Activated CD4-positive, alpha-beta memory T cell treated with anti-CD3 and anti-CD28 coated beads for 36 hours (primary cell): ENCODE data around the gene MERTK. TPM values are rescaled to one million over a fixed set of nuclear protein-coding genes. Genes with fewer than 3 reads are reported as not detected.
"Not testable (repeated sequence)": the region's sequence is repeated elsewhere in the genome, so short reads cannot be mapped to it uniquely, and the experiment has no call there.

Experiments used
- CTCF ChIA-PET: fragments of 350-600 bp; sonication (Branson Sonifier 250); formaldehyde crosslinking; loops from one replicate; lab custom pipeline; 2021; ENCODE audit warnings: antibody characterized with exemption, inconsistent platforms; lab: Charles Lee
- POLR2A ChIA-PET: fragments of 350-600 bp; sonication (Branson Sonifier 250); formaldehyde crosslinking; loops from one replicate; lab custom pipeline; 2021; ENCODE audit warnings: antibody characterized with exemption; lab: Charles Lee
- DNase-seq: peaks from one replicate; pipeline ENCODE4 v3.0.0-alpha.2; 2020
- H3K27ac Mint-ChIP-seq: one replicate; pipeline ENCODE4 v1.8.0; 2021; ENCODE audit warnings: mixed read lengths
- H3K27me3 Mint-ChIP-seq: one replicate; pipeline ENCODE4 v1.8.0; 2021; ENCODE audit warnings: mixed read lengths
- H3K36me3 Mint-ChIP-seq: one replicate; pipeline ENCODE4 v1.8.0; 2021; ENCODE audit warnings: mixed read lengths
- H3K4me1 Mint-ChIP-seq: one replicate; pipeline ENCODE4 v1.8.0; 2021; ENCODE audit warnings: low read depth, mixed read lengths
- H3K4me3 Mint-ChIP-seq: one replicate; pipeline ENCODE4 v1.8.0; 2021; ENCODE audit warnings: mild to moderate bottlenecking, mixed read lengths
- H3K9me3 Mint-ChIP-seq: one replicate; pipeline ENCODE4 v1.8.0; 2021; ENCODE audit warnings: mixed read lengths
- intact Hi-C: fragments of 100-400 bp; cut with micrococcal nuclease; formaldehyde crosslinking; loops from one replicate; pipeline ENCODE4 v1.15.1; 2023
- total RNA-seq, 2 experiments: library from RNA; stranded (reverse); gene quantifications; one replicate each; pipeline ENCODE4 v1.2.3, GENCODE V29; 2021

Gene MERTK
- total RNA-seq, 2 experiments from 2014 or later = 1.0 to 1.2 TPM

GRCh38 chr2:112026509-112026908 lies 128.1 kb downstream of the MERTK start:
- intact Hi-C loops = no loop called here
- ChIA-PET POLR2A (interaction anchor here (0.6 kb wide), 1 partner anchor 10 kb away, joined by 3 read pairs; no protein-coding TSS in a partner anchor), CTCF (no interaction called here)
- H3K27me3 Mint-ChIP-seq = peaks cover 2% of the 10 kb centered on the region
- no peak overlapping the region for H3K27ac Mint-ChIP-seq
- H3K4me3 Mint-ChIP-seq = no peak overlapping the region
- no peaks in the 10 kb centered on the region for H3K9me3 Mint-ChIP-seq
- DNase-seq = no peak
- H3K36me3 Mint-ChIP-seq = no peaks in the 10 kb centered on the region
- H3K4me1 Mint-ChIP-seq = no peaks in the 10 kb centered on the region

GRCh38 chr2:112027767-112028166 lies 129.4 kb downstream of the MERTK start:
- DNase-seq = no peak
- POLR2A ChIA-PET = no interaction called here
- no peak overlapping the region for H3K27ac Mint-ChIP-seq
- peaks cover 10% of the 10 kb centered on the region for H3K27me3 Mint-ChIP-seq
- H3K9me3 Mint-ChIP-seq = no peaks in the 10 kb centered on the region
- H3K36me3 Mint-ChIP-seq = no peaks in the 10 kb centered on the region
- intact Hi-C loops = no loop called here
- H3K4me3 Mint-ChIP-seq = no peak overlapping the region
- CTCF ChIA-PET = no interaction called here
- H3K4me1 Mint-ChIP-seq = peaks cover 5% of the 10 kb centered on the region

GRCh38 chr2:112029164-112029563 lies 130.8 kb downstream of the MERTK start:
- peaks cover 11% of the 10 kb centered on the region for H3K27me3 Mint-ChIP-seq
- no peak overlapping the region for H3K4me3 Mint-ChIP-seq
- peaks cover 5% of the 10 kb centered on the region for H3K4me1 Mint-ChIP-seq
- POLR2A ChIA-PET = no interaction called here
- no peaks in the 10 kb centered on the region for H3K36me3 Mint-ChIP-seq
- no peak for DNase-seq
- no peak overlapping the region for H3K27ac Mint-ChIP-seq
- CTCF ChIA-PET = no interaction called here
- no peaks in the 10 kb centered on the region for H3K9me3 Mint-ChIP-seq
- intact Hi-C loops = no loop called here

GRCh38 chr2:112031473-112032223 lies 133.2 kb downstream of the MERTK start:
- peaks cover 5% of the 10 kb centered on the region for H3K4me1 Mint-ChIP-seq
- intact Hi-C loops = no loop called here
- ChIA-PET POLR2A (no interaction called here), CTCF (no interaction called here)
- H3K36me3 Mint-ChIP-seq = no peaks in the 10 kb centered on the region
- no peak overlapping the region for H3K27ac Mint-ChIP-seq
- DNase-seq = no peak
- H3K27me3 Mint-ChIP-seq = peaks cover 11% of the 10 kb centered on the region
- H3K9me3 Mint-ChIP-seq = peaks cover 11% of the 10 kb centered on the region
- H3K4me3 Mint-ChIP-seq = no peak overlapping the region

GRCh38 chr2:112032224-112032586 lies 133.8 kb downstream of the MERTK start:
- DNase-seq = no peak
- POLR2A ChIA-PET = no interaction called here
- Mint-ChIP-seq H3K9me3 (peaks cover 11% of the 10 kb centered on the region), H3K27me3 (peaks cover 11% of the 10 kb centered on the region), H3K27ac (no peak overlapping the region), H3K4me3 (no peak overlapping the region), H3K4me1 (peaks cover 5% of the 10 kb centered on the region), H3K36me3 (no peaks in the 10 kb centered on the region)
- intact Hi-C loops = no loop called here
- CTCF ChIA-PET = no interaction called here

- Mint-ChIP-seq H3K4me3 (no peak overlapping the region), H3K36me3 (no peaks in the 10 kb centered on the region), H3K27ac (no peak overlapping the region), H3K9me3 (peaks cover 11% of the 10 kb centered on the region), H3K27me3 (peaks cover 11% of the 10 kb centered on the region), H3K4me1 (peaks cover 5% of the 10 kb centered on the region)
- POLR2A ChIA-PET = no interaction called here
- intact Hi-C loops = no loop called here
- no peak for DNase-seq
- CTCF ChIA-PET = no interaction called here
Measured at GRCh38 chr2:112032689-112033465, 134.5 kb downstream of the MERTK start.

GRCh38 chr2:112033600-112033999 lies 135.2 kb downstream of the MERTK start:
- ChIA-PET CTCF (no interaction called here), POLR2A (no interaction called here)
- Mint-ChIP-seq H3K4me3 (no peak overlapping the region), H3K9me3 (peaks cover 14% of the 10 kb centered on the region), H3K27ac (no peak overlapping the region), H3K27me3 (peaks cover 11% of the 10 kb centered on the region), H3K36me3 (no peaks in the 10 kb centered on the region), H3K4me1 (peaks cover 5% of the 10 kb centered on the region)
- intact Hi-C loops = no loop called here
- DNase-seq = no peak

- no peak overlapping the region for H3K27ac Mint-ChIP-seq
- peaks cover 18% of the 10 kb centered on the region for H3K9me3 Mint-ChIP-seq
- no peak overlapping the region for H3K4me3 Mint-ChIP-seq
- H3K4me1 Mint-ChIP-seq = peaks cover 5% of the 10 kb centered on the region
- intact Hi-C loops = no loop called here
- CTCF ChIA-PET = no interaction called here
- no peak for DNase-seq
- H3K36me3 Mint-ChIP-seq = no peaks in the 10 kb centered on the region
- POLR2A ChIA-PET = no interaction called here
- peaks cover 9% of the 10 kb centered on the region for H3K27me3 Mint-ChIP-seq
Measured at GRCh38 chr2:112034924-112035323, 136.5 kb downstream of the MERTK start.

GRCh38 chr2:112035786-112036185 lies 137.4 kb downstream of the MERTK start:
- CTCF ChIA-PET = no interaction called here
- peaks cover 19% of the 10 kb centered on the region for H3K9me3 Mint-ChIP-seq

GRCh38 chr2:112039556-112039955 lies 141.1 kb downstream of the MERTK start:
- H3K27me3 Mint-ChIP-seq, H3K27ac Mint-ChIP-seq, intact Hi-C loops, H3K4me3 Mint-ChIP-seq, H3K4me1 Mint-ChIP-seq, H3K36me3 Mint-ChIP-seq, DNase-seq, CTCF ChIA-PET: not testable (repeated sequence)
- H3K9me3 Mint-ChIP-seq = peaks cover 18% of the 10 kb centered on the region
- POLR2A ChIA-PET = interaction anchor here (0.6 kb wide), 1 partner anchor 147 kb away, joined by 3 read pairs; no protein-coding TSS in a partner anchor

More at GRCh38 chr2:112035786-112036185, 137.4 kb downstream of the MERTK start:
- no peak for DNase-seq
- intact Hi-C loops = no loop called here
- Mint-ChIP-seq H3K4me3 (no peak overlapping the region), H3K36me3 (no peaks in the 10 kb centered on the region), H3K4me1 (peaks cover 5% of the 10 kb centered on the region), H3K27me3 (peaks cover 9% of the 10 kb centered on the region), H3K27ac (no peak overlapping the region)
- POLR2A ChIA-PET = interaction anchor here (0.6 kb wide), 1 partner anchor 9 kb away, joined by 3 read pairs; no protein-coding TSS in a partner anchor

GRCh38 chr2:112040066-112040465 lies 141.7 kb downstream of the MERTK start:
- H3K27ac Mint-ChIP-seq, CTCF ChIA-PET, H3K4me1 Mint-ChIP-seq, intact Hi-C loops, DNase-seq, H3K4me3 Mint-ChIP-seq, H3K36me3 Mint-ChIP-seq, H3K27me3 Mint-ChIP-seq, POLR2A ChIA-PET: not testable (repeated sequence)
- peaks cover 14% of the 10 kb centered on the region for H3K9me3 Mint-ChIP-seq

GRCh38 chr2:112041460-112041859 lies 143.1 kb downstream of the MERTK start:
- POLR2A ChIA-PET, H3K4me1 Mint-ChIP-seq, H3K36me3 Mint-ChIP-seq: not testable (repeated sequence)

More at GRCh38 chr2:112041460-112041859, 143.1 kb downstream of the MERTK start:
- H3K9me3 Mint-ChIP-seq, H3K4me3 Mint-ChIP-seq, H3K27me3 Mint-ChIP-seq, DNase-seq, H3K27ac Mint-ChIP-seq, intact Hi-C loops, CTCF ChIA-PET: not testable (repeated sequence)
